BLaER1 (cell line): ENCODE results near the gene BDKRB2.

ENCODE experiments used
- H3K27ac ChIP-seq: shearing (Covaris generic); formaldehyde crosslinking; 2 replicates; pipeline ENCODE4 v1.8.1; 2022
- H3K27me3 ChIP-seq: shearing (Covaris generic); formaldehyde crosslinking; 2 replicates; pipeline ENCODE4 v1.8.1; 2022
- H3K36me3 ChIP-seq: shearing (Covaris generic); formaldehyde crosslinking; 2 replicates; pipeline ENCODE4 v1.8.1; 2022
- H3K4me1 ChIP-seq: shearing (Covaris generic); formaldehyde crosslinking; 2 replicates; pipeline ENCODE4 v1.8.1; 2022
- H3K4me2 ChIP-seq: shearing (Covaris generic); formaldehyde crosslinking; 2 replicates; pipeline ENCODE4 v1.8.1; 2022
- H3K4me3 ChIP-seq: shearing (Covaris generic); formaldehyde crosslinking; 2 replicates; pipeline ENCODE4 v1.8.1; 2022
- H3K9ac ChIP-seq: shearing (Covaris generic); formaldehyde crosslinking; 2 replicates; pipeline ENCODE4 v1.8.1; 2022
- H3K9me3 ChIP-seq: shearing (Covaris generic); formaldehyde crosslinking; 2 replicates; pipeline ENCODE4 v1.8.1; 2022
- H4K20me1 ChIP-seq: shearing (Covaris generic); formaldehyde crosslinking; 2 replicates; pipeline ENCODE4 v1.8.1; 2022
- Cebpa-rat ChIP-seq: shearing (Covaris generic); IDR thresholded peaks from 2 replicates; pipeline ENCODE4 v1.8.1; 2022

Gene BDKRB2

GRCh38 chr14:96176811-96177211, 27.8 kb upstream of the BDKRB2 start:
- Histone ChIP-seq H3K27ac (no peak overlapping the region), H3K27me3 (no peaks in the 10 kb centered on the region), H3K36me3 (no peaks in the 10 kb centered on the region), H3K9ac (no peak overlapping the region), H3K9me3 (no peaks in the 10 kb centered on the region), H3K4me2 (peak overlapping the region; percentile 59), H3K4me3 (no peak overlapping the region), H3K4me1 (peaks cover 34% of the 10 kb centered on the region), H4K20me1 (no peaks in the 10 kb centered on the region)
- TF ChIP-seq Cebpa-rat = no peak; the same call in 1 of the 2 replicates

DNA sequence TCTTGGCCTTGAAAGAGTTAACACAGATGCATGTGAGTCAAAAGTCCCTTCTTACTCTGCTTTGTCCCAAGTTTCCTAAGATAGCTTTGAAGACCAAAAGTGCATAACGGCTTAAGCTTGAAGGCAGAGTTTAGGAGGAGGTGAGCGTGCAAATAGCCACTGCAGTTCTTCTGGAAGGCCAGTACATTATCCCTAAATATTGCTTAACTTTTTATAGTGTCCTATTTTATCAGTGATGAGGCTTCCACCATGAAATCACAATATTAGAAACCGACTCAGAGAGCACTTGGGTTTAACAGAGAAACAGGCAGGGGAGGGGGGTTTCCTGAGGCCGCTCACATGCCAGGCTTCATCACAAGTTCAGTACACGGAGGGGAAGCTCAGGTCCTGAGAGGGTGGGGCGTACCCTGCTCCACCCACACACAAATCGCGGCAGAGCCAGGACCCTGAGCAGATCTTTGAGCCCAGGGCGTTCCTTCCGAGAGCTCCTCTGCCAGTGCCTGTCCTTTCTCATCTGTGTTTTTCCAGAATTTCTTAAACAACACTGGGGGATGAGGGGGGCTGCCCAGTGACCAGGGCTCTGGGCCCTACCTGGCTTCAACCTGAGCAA, 26.8 kb upstream of the BDKRB2 start:
- Histone ChIP-seq H3K9ac (no peak overlapping the region; the same call in 1 of the 2 replicates), H3K4me2 (peak overlapping the region; percentile 59), H3K27ac (no peak overlapping the region), H3K36me3 (no peaks in the 10 kb centered on the region), H3K4me3 (no peak overlapping the region), H4K20me1 (no peaks in the 10 kb centered on the region), H3K9me3 (no peaks in the 10 kb centered on the region), H3K4me1 (peaks cover 34% of the 10 kb centered on the region), H3K27me3 (no peaks in the 10 kb centered on the region)
- TF ChIP-seq Cebpa-rat = no peak

GRCh38 chr14:96178461-96179321, 25.9 kb upstream of the BDKRB2 start:
- TF ChIP-seq Cebpa-rat = no peak
- H3K36me3 ChIP-seq = no peaks in the 10 kb centered on the region
- H4K20me1 ChIP-seq = no peaks in the 10 kb centered on the region
- H3K9me3 ChIP-seq = no peaks in the 10 kb centered on the region
- no peaks in the 10 kb centered on the region for H3K27me3 ChIP-seq
- H3K4me2 ChIP-seq = peak overlapping the region; percentile 59
- H3K27ac ChIP-seq = no peak overlapping the region
- H3K4me3 ChIP-seq = no peak overlapping the region
- peaks cover 34% of the 10 kb centered on the region for H3K4me1 ChIP-seq
- no peak overlapping the region; the same call in 1 of the 2 replicates for H3K9ac ChIP-seq

DNA sequence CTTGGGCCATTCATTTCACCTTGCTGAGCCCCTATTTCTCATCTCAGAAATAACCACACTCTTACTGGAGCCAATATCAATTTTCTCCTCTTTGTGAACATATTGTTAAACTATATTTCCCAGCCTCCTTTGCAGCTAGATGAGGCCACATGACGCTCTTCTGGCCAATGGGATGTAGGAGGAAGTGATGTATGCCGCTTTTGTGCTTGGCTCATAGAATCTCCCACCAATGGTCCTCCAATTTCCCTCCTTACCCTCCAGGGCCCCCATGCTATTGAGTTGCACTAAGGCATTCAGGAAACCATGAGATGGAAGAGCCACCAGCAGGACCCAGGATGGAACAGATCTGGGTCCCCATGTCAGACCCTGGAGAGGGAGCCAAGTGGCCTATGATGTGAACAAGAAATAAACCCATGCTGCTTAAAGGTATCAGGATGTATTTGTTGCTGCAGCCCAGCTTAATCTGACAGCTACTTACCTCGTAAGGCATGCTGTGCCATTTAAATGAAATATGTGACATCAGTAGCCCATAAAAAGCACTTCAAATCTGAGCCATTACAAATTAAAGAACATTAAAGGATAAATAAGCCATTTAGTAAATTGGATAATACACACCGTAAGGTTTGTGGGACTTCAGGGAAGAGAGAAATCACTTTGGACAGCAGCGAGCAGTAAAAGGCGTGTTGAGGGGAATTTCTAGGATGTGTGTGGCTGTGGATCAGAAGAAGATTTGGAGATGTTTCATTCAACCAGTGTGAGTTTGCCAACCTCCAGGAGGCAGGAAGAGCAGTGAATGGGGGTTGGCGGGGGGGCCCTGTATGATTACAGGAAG, 24.4 kb upstream of the BDKRB2 start:
- no peak for TF ChIP-seq Cebpa-rat
- Histone ChIP-seq H3K27ac (no peak overlapping the region), H3K4me2 (no peak overlapping the region), H3K9me3 (no peaks in the 10 kb centered on the region), H3K36me3 (no peaks in the 10 kb centered on the region), H3K27me3 (no peaks in the 10 kb centered on the region), H3K4me1 (peaks cover 34% of the 10 kb centered on the region), H3K4me3 (no peak overlapping the region), H4K20me1 (no peaks in the 10 kb centered on the region), H3K9ac (no peak overlapping the region)

DNA sequence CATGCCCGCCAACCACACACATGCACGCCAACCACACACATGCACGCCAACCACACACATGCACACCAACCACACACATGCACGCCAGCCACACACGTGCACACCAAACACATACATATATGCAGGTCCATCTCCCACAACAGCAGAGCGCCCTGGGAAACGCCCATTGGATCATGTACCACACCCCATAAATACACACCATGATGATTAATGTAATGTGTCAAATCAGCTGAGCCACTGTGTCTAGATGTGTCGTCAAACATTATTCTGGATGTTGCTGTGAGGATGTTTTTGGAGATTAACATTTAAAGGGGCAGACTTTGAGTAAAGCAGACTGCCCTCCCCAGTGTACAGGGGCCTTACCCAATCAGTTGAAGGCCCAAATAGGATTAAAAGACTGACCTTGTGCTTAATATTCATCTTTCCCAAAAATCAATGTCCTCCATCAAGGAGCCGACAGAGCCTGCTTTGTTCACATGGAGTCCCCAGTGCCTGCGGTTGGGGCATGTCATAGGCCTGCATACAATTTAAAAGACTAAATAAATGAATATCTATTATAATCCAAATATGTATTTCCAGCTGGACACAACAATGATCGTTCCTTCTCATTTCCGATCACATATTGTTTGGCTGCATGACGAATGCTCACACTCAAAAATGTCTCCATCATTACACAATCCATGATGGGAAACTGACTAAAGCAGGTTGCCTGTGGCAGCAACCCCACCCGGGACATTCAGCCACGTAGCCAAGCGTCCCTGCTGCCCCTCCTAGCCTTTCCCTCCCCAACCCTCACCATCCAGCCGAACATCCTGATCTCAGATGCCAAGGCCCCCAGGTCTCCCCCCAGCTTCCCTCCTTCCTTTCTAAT, 23.2 kb upstream of the BDKRB2 start:
- no peaks in the 10 kb centered on the region for H3K27me3 ChIP-seq
- no peak overlapping the region for H3K9ac ChIP-seq
- H4K20me1 ChIP-seq = no peaks in the 10 kb centered on the region
- H3K4me1 ChIP-seq = peaks cover 24% of the 10 kb centered on the region
- TF ChIP-seq Cebpa-rat = no peak
- H3K27ac ChIP-seq = no peak overlapping the region
- no peak overlapping the region for H3K4me3 ChIP-seq
- no peaks in the 10 kb centered on the region for H3K36me3 ChIP-seq
- H3K4me2 ChIP-seq = no peak overlapping the region
- H3K9me3 ChIP-seq = no peaks in the 10 kb centered on the region

- no peak overlapping the region for H3K4me2 ChIP-seq
- H4K20me1 ChIP-seq = no peaks in the 10 kb centered on the region
- H3K9ac ChIP-seq = no peak overlapping the region
- H3K27ac ChIP-seq = no peak overlapping the region
- no peaks in the 10 kb centered on the region for H3K9me3 ChIP-seq
- H3K27me3 ChIP-seq = no peaks in the 10 kb centered on the region
- TF ChIP-seq Cebpa-rat = no peak
- peaks cover 18% of the 10 kb centered on the region for H3K4me1 ChIP-seq
- no peaks in the 10 kb centered on the region for H3K36me3 ChIP-seq
- H3K4me3 ChIP-seq = no peak overlapping the region
Measured at GRCh38 chr14:96182546-96182945, 22.1 kb upstream of the BDKRB2 start.

DNA sequence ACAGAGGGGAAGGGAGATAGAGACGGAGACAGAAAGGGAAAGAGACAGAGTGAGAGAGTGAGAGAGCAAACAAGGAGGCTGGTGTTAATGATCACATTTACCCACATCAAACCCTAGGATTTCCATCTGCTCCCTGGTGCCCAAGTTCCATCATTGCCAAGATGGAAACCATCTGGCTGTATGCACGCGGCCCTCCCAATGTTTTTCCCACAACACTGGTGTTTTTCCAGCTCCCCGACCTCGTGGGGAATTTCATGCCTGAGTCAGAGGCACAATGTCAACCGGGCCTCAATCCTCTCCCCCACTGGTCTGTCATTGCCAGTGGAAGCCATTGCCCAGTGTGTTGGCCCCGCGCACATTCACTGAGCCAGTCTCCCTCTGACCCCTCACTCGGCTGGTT, 19.9 kb upstream of the BDKRB2 start:
- Histone ChIP-seq H3K9ac (no peak overlapping the region), H3K4me3 (no peak overlapping the region), H3K9me3 (no peaks in the 10 kb centered on the region), H3K27me3 (no peaks in the 10 kb centered on the region), H3K27ac (no peak overlapping the region), H3K4me2 (no peak overlapping the region), H3K4me1 (0 out of 2 replicates have a peak, but pooled peaks cover 5% of the 10 kb centered on the region), H3K36me3 (no peaks in the 10 kb centered on the region), H4K20me1 (no peaks in the 10 kb centered on the region)
- no peak for TF ChIP-seq Cebpa-rat

GRCh38 chr14:96187216-96188031, 17.2 kb upstream of the BDKRB2 start:
- Histone ChIP-seq H3K4me1 (0 out of 2 replicates have a peak, but pooled peaks cover 5% of the 10 kb centered on the region), H3K27ac (no peak overlapping the region), H3K27me3 (no peaks in the 10 kb centered on the region), H3K36me3 (no peaks in the 10 kb centered on the region), H3K9me3 (no peaks in the 10 kb centered on the region), H3K9ac (no peak overlapping the region), H4K20me1 (no peaks in the 10 kb centered on the region), H3K4me3 (no peak overlapping the region), H3K4me2 (no peak overlapping the region)
- TF ChIP-seq Cebpa-rat = no peak
